Putamen (tissue), 1 donor: ENCODE measurements around the gene ZNF554.

Source experiments
- DNase-seq: peaks from one replicate; pipeline ENCODE4 v3.0.0-alpha.2; 2016; ENCODE audit warnings: low spot score

ZNF554 gene

GRCh38 chr19:2819540-2820111, at the start of gene ZNF554:
Gene ZNF554, plus strand, starts transcription at chr19:2819868. Its CDS starts 204 bp downstream, at chr19:2820072.
- DNase-seq, result peak; percentile 92

GRCh38 chr19:2770055-2771013, 49.3 kb upstream of the ZNF554 start:
- no peak for DNase-seq

DNA sequence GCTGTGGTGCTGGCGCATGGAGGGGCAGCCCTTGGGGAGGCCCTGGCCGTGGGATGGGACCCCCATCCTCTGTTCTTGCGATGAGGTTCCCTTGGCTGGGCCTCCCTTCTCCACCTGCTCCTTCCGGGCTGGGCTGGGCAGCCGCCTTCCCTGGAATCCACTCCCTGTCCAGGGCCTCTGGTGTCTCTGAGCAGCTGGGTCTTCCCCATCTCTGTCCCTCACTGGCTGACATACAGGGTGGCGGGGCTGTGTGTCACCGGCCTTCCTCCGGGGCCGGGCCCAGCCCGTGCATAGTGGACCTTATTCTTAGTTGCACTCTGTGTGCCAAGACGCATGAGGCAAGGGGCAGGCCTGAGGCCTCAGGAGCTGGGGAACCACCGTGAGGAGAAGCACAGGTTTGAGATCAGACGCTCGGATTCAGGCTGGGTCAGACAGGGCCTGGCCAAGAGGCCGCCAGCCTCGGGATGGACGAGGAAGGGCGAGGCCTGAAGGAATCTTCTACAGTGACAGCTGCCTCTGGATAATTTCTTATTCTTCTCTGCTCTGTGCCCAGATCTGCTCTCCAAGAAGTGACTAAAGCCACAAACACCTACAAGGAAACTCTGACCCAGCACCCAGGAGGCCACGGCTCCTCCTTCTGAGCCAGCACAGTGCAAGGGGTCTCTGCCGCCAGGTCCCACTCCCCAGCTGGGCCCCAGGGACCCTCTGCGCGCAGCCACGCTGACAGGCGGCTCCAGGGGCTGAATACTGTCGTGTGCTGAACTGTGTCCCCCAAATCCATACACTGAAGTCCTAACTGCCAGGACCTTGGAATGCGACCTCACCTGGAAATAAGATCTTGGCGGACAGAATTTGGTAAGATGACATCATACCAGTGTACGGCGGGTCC, 47.6 kb upstream of the ZNF554 start:
- no peak for DNase-seq

GRCh38 chr19:2774083-2774679, 45.5 kb upstream of the ZNF554 start:
- DNase-seq, result no peak

GRCh38 chr19:2774953-2775555, 44.6 kb upstream of the ZNF554 start:
- no peak for DNase-seq

GRCh38 chr19:2775556-2776430, 43.9 kb upstream of the ZNF554 start:
- DNase-seq, result no peak

DNA sequence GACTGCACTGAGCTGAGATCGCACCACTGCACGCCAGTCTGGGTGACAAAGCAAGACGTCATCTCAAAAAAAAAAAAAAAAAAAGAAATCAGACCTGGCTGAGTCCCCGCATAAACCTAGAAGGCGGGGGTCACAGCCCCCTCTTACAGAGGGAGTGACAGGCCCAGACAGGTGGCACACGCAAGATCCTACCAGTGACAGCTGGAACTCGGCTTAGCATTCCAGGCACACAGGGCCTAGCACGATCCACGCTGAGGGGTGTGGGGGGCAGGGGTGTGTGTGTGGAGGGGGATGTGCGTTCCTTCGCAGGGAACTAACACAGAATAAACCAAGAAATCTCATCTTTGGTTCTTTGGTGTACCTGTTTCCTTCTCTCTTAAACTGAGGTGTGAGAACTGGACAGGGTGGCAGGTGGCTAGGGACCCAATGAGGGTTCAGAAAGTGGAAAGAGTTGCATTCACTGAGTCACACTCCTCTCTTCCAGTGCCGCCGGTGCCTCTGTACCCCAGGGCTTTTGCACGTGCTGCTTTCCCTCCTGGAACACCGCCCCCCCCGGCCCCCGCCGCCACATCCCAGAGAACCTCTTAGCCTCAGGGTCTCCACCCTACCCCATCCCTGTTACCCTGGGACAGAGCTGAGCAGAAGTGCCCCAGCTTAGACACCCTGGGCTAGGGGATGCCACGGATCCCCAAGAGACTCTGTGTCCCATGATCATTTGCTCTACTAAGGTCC, 41.5 kb upstream of the ZNF554 start:
- DNase-seq, result no peak

DNA sequence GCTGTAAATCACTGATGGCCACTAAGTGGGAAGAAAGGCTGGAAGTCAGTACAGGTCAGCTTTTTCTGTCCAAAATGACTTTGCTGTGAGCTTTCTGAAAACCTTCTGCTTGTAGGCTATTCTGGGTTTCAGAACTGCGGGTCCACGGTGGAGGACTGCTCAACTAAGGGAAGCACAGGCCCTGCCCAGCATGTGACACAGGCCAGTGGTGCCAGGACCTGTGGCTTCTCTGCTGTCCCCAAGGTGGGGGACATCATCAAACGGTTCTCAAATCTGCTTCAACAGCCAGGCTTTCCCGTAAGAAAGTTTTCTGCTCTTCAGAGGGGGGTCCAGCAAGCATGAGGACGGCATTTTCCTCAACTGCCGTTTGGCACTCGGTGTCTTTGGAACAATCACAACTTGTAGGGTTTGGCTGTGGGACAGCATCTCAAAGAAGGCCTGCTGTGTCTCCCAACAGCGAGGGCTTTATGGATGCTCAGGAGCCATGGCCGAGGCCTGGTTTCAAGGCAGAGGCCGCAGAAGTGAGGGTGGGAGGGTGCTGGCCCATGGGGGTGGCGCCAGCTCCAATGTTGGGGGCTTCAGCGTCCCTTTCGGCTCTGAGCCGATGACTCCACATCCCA, 40.4 kb upstream of the ZNF554 start:
- peak; percentile 71 for DNase-seq

DNA sequence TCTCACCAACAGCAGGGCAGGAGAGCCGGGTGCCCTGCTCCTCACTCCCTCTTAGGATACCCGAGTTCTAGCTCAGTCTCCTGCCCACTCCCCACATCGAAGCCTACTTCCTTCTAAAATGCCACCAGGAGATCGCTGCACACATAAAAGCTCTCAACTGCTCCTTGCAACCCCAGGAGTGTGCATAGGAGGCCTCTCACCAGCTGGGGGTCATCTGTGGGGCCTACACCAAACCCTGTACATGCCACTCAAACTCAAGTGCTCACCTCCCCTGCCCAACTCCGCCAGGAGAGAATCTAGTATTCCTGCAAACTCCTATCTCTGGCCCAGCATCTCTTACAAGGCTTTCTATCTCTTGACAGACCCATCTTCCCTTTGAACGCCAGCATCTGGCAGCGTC, 39.4 kb upstream of the ZNF554 start:
- DNase-seq, result no peak

DNA sequence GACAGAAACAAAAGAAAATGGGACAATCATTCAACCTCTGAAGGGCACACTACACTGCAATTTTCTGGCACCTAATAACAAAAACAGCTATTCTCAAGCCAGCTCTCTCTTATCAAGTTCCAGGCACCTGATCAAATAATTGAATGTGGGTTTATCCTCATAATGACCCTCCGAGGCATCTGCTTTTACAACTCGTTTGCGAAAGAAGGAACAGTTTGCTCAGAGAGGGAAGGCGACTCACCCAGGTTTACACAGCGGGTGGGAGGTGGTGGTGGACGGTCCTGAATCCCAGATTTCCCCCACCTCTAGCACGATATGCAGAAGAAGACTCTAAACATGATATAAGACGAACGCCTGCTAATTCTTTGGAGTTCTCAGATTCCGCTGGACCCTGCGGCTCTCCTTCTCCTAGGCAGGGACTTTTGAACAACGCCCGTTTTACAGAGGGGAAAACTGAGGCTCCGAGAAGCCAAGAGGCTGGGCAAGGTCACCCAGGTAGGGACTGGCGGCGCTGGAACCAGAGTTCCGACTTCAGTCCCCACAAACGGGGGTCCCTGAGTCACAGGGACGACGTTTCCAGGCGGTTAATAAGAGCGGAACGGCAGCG, 37.2 kb upstream of the ZNF554 start:
- DNase-seq, result no peak

- DNase-seq, result peak; percentile 99
These were observed 36.5 kb upstream of the ZNF554 start, which contains the start of gene SGTA for GRCh38 chr19:2782936-2783780. Gene SGTA, minus strand, starts transcription at chr19:2783273. Its CDS starts 14,205 bp downstream, at chr19:2769068.

GRCh38 chr19:2783781-2784145, 35.9 kb upstream of the ZNF554 start:
- no peak for DNase-seq

DNA sequence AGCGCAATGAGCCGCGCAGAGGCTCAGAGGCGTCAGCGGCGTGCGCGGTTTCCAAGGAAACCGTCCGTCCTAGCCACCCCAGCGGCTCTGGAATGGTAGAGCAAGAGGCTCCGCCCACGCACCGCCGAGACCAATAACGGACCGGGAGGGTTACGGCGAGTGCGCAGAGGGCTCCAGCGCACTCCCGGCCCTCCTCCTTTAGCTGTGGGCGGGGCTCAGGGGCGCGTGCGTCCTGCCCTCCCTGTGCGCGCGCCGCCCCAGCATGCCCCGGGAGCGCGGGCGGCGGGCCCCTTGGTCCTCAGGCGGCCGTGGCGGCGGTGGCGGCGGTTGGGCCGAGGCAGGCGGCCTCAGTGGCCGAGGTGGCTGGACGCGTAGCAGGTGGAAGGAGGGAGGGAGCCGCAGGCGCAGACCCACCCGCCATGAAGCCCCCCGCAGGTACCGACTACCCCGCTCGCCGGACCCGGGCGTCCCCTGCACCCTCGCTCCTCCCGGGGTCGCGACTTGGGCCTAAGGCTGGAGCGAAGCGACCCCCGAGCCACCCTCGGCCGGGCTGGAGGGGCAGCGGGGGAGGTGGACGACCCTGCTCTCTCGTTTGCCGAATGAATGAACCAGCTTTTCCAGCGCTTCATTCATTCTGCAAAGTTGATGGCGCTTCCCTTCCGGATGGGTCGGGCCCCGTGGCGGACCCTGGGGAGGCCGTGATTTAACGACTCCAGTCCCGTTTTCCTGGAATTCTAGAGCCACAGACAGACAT, 34.2 kb upstream of the ZNF554 start, which contains the start of gene THOP1:
Gene THOP1 (plus strand): TSS at position 260 of the 754 bp plus-strand sequence. CDS start 160 bp downstream, at position 420.
- peak; percentile 99 for DNase-seq

DNA sequence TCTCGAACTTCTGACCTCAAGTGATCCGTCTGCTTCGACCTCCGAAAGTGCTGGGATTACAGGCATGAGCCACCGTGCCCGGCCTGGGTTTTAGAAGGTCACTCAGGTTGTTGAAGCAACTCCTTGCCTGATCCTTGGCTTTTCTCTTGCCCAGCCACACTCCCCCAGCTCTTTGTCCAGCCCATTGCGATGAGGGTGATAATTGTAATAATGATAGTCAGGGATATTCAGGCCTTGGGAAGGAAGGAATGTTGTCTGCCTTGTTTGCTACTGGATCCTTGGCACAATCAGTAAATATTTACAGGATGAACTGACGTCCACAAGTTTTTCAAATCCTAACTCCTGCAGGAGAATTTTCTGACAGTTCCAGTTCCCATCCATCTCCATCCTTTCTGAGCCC, 32.6 kb upstream of the ZNF554 start:
- no peak for DNase-seq

DNA sequence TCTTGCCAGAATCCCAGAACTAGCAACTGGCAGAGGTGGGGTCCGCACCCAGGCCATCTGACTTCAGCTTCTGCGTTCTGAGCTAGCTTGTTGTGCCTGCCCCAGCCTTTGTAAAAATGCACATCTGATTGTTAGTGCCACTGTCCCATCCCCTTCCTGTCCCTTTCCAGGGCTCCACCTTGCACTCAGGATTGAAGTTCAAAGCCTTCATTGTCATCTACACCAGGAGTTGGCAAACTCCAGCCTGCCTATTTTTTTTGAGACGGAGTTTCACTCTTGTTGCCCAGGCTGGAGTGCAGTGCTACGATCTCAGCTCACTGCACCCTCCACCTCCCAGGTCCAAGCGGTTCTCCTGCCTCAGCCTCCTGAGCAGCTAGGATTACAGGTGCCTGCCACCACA, 31.4 kb upstream of the ZNF554 start:
- DNase-seq, result no peak

GRCh38 chr19:2790194-2790556, 29.5 kb upstream of the ZNF554 start:
- DNase-seq, result no peak
